LoVo (cell line): Measurements from ENCODE around the gene SART3.
"Not testable (repeated sequence)": the region's sequence is repeated elsewhere in the genome, so short reads cannot be mapped to it uniquely, and the experiment has no call there.

Experiments used
- DNase-seq: peaks from one replicate; pipeline ENCODE4 v3.0.0-alpha.2; 2016; ENCODE audit warnings: low spot score

Gene SART3

GRCh38 chr12:108596854-108597558 is 36.0 kb upstream of the SART3 start:
- no peak for DNase-seq

- no peak for DNase-seq
Observed at GRCh38 chr12:108595711-108596647, 35.0 kb upstream of the SART3 start.

- no peak for DNase-seq
Observed at GRCh38 chr12:108594960-108595710, 34.2 kb upstream of the SART3 start.

GRCh38 chr12:108594323-108594903 is 33.4 kb upstream of the SART3 start:
- DNase-seq: no peak

- no peak for DNase-seq
Observed at GRCh38 chr12:108592033-108592909, 31.3 kb upstream of the SART3 start.

GRCh38 chr12:108591267-108591980 is 30.5 kb upstream of the SART3 start:
- no peak for DNase-seq

GRCh38 chr12:108590463-108590862 is 29.5 kb upstream of the SART3 start:
- not testable (repeated sequence) for DNase-seq

GRCh38 chr12:108589840-108590229 is 28.9 kb upstream of the SART3 start:
- no peak for DNase-seq

GRCh38 chr12:108589028-108589839 is 28.3 kb upstream of the SART3 start:
- DNase-seq: no peak

- no peak for DNase-seq
Observed at GRCh38 chr12:108587826-108588225, 26.9 kb upstream of the SART3 start.

GRCh38 chr12:108586306-108586705 is 25.3 kb upstream of the SART3 start:
- DNase-seq: no peak

- no peak for DNase-seq
Observed at GRCh38 chr12:108585864-108586263, 24.9 kb upstream of the SART3 start.

- DNase-seq: no peak
Observed at GRCh38 chr12:108584456-108585065, 23.6 kb upstream of the SART3 start.

- no peak for DNase-seq
Observed at GRCh38 chr12:108583991-108584390, 23.0 kb upstream of the SART3 start.

GRCh38 chr12:108582978-108583770 is 22.2 kb upstream of the SART3 start:
- DNase-seq: no peak

GRCh38 chr12:108582509-108582908 is 21.5 kb upstream of the SART3 start:
- no peak for DNase-seq

- no peak for DNase-seq
Observed at GRCh38 chr12:108581311-108582227, 20.6 kb upstream of the SART3 start.
